GM12865 (cell line): ENCODE measurements around the gene PIK3IP1.

Source experiments
- DNase-seq: peaks from one replicate; pipeline ENCODE4 v3.0.0; 2010; ENCODE audit warnings: low read depth
- H3K4me3 ChIP-seq: 2 replicates; pipeline ENCODE4 v1.5.1; 2011; ENCODE audit warnings: mild to moderate bottlenecking, low read depth, low read length, control low read depth
- TF ChIP-seq, protein P1 (sequence below): IDR thresholded peaks from 2 replicates; pipeline ENCODE4 v1.5.1; 2011; ENCODE audit warnings: low read length, control low read depth, low read depth, inconsistent platforms; ENCODE audit not compliant: insufficient read depth; ENCODE audit errors: missing control alignments

PIK3IP1 gene

DNA sequence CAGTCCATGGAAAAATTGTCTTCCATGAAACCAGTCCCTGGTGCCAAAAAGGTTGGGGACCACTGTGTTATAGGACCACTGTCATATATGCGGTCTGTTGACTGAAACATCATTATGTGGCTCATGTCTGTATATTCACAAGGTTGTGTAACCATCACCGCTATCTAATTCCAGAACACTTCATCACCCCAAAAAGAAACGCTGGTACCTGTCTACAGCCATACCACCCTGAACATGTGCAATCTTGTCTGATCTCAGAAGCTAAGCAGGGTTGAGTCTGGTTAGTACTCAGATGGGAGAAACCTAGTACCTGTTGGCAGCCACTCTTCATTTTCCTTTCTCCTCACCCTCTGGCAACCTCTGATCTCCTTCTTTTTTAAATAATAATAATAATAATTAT, 12.9 kb upstream of the PIK3IP1 start:
- no peak for DNase-seq
- TF ChIP-seq, protein P1, sequence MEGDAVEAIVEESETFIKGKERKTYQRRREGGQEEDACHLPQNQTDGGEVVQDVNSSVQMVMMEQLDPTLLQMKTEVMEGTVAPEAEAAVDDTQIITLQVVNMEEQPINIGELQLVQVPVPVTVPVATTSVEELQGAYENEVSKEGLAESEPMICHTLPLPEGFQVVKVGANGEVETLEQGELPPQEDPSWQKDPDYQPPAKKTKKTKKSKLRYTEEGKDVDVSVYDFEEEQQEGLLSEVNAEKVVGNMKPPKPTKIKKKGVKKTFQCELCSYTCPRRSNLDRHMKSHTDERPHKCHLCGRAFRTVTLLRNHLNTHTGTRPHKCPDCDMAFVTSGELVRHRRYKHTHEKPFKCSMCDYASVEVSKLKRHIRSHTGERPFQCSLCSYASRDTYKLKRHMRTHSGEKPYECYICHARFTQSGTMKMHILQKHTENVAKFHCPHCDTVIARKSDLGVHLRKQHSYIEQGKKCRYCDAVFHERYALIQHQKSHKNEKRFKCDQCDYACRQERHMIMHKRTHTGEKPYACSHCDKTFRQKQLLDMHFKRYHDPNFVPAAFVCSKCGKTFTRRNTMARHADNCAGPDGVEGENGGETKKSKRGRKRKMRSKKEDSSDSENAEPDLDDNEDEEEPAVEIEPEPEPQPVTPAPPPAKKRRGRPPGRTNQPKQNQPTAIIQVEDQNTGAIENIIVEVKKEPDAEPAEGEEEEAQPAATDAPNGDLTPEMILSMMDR, result no peak

DNA sequence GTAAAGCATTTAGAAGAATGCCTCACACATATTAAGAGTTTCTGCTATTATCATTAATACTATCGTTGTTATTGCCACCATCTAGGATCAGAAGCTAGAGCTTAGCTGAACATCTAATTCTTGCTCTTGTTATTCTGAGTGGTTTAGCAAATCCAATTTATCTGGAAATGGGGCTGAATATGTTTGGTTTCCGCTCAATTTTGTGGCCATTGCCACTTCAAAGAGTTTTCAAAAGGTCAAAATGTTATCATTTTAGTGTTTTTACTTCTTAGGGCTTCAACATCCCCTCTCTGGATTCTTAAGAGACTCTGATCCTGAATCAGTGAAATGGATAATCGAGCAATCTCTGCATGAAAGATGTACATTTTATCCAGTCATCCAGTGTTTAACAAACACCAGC, 10.2 kb upstream of the PIK3IP1 start:
- DNase-seq, result no peak
- no peak overlapping the region for H3K4me3 ChIP-seq
- TF ChIP-seq, protein P1, result no peak

More for the DNA sequence above, 12.9 kb upstream of the PIK3IP1 start:
- H3K4me3 ChIP-seq, result no peak overlapping the region

DNA sequence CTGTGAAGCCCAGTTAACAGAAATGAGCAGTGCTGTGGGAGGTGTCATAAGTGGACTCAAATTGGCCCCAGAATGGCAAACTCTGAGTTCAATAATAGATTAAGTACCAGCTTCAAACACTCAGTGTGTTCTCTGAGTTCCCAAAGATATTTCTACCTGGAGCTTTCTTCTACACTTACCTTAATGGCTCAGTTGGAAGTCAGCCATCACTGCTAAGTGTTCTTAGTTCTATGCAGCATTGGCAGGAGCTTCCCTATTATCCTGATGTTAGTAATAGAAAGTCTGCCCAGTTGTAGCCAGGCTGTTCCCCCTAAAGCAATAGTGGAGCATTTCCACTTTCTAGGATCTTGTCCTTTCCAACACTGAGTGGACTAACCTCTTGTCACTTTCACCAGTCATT, 9.7 kb upstream of the PIK3IP1 start:
- no peak overlapping the region for H3K4me3 ChIP-seq
- DNase-seq, result no peak
- TF ChIP-seq, protein P1, result no peak

DNA sequence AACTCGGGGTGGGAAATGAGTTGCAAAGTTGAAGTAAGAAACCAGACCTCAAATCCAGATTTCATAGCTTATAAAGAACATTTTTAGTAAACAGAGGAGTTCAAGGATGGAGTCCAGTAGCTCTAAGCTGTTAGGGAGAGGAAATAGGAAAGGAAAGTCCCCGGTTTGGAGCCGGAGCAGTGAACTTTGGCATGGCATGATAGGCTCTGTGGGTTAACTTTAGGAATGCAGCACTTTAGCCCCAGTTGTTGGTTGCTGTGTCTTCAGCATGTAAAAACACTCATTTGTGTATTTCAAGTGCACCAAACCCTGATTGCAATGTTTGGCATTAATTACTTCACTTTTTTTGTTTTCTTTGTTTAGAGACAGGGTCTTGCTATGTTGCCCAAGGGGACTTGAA, 8.6 kb upstream of the PIK3IP1 start:
- TF ChIP-seq, protein P1, result no peak
- H3K4me3 ChIP-seq, result no peak overlapping the region
- DNase-seq, result no peak

DNA sequence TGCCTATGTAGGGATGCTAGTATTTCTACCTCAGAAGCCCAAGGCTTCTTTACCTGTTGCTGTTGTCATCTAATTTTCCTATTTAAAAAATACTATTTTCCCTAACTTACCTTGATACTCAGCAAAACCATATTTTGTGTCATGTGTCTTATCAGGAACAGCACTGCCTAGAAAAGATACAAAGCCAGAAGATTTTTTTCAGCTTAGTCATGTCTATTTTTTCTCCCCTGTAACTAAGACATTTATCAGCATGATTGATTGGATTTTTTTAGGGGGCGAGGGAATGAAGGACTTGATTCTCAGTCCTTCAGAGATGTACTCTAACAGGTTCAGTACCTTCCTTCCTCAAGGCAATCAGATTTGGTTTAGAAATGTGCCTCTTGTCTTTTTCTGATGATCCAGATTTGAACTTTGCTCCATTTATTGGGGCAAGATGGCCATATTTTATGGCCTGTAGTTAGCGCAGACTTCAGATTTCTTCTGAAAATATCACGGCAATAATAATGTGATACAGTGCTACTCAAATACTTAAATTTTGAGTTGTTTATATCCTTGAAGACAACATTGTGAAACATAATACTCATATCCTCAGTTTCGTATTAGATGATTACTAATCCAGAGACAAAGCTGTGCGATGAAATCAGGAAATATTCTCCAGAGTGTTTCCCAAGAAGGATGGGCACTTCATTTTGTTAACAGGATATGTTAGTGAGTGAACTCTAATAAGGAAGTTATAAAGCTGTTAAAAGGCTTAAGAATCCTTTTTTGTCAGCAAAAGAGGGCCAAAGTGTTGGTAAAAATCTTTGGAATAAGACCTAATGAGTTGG, 3.8 kb upstream of the PIK3IP1 start:
- TF ChIP-seq, protein P1, result no peak
- DNase-seq, result no peak
- no peak overlapping the region for H3K4me3 ChIP-seq

DNA sequence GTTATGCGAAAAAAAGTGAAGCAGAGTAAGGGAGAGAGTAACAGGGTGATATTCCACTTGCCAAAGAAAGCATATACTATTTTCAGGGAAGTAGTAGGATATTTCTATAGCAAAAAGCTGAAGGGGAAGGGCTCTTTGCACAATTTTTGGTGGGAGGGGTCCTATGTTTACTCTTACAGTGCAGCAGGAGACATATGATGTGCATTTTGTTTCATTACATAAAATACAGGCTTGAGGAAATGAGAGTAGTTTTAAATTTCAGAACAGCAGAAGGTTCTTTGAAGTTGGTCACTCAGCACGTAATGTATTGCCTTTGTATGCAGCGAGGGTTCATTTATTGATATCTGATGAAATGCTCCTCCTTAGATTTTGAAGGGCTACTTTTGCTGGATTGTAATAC, 3.1 kb upstream of the PIK3IP1 start:
- DNase-seq, result no peak
- no peak overlapping the region for H3K4me3 ChIP-seq
- TF ChIP-seq, protein P1, result no peak
